ENCODE data around the gene TCF7.

The TCF7 gene

GRCh38 chr5:134113902-134114875, at the start of gene TCF7:
Gene TCF7, plus strand, starts transcription at chr5:134114681. Its CDS starts 226 bp downstream, at chr5:134114907.
- peak; percentile 89 for DNase-seq (ENCODE audit: low spot score)

GRCh38 chr5:134069553-134069952, 44.9 kb upstream of the TCF7 start:
- DNase-seq (ENCODE audit: low spot score): no peak

DNA sequence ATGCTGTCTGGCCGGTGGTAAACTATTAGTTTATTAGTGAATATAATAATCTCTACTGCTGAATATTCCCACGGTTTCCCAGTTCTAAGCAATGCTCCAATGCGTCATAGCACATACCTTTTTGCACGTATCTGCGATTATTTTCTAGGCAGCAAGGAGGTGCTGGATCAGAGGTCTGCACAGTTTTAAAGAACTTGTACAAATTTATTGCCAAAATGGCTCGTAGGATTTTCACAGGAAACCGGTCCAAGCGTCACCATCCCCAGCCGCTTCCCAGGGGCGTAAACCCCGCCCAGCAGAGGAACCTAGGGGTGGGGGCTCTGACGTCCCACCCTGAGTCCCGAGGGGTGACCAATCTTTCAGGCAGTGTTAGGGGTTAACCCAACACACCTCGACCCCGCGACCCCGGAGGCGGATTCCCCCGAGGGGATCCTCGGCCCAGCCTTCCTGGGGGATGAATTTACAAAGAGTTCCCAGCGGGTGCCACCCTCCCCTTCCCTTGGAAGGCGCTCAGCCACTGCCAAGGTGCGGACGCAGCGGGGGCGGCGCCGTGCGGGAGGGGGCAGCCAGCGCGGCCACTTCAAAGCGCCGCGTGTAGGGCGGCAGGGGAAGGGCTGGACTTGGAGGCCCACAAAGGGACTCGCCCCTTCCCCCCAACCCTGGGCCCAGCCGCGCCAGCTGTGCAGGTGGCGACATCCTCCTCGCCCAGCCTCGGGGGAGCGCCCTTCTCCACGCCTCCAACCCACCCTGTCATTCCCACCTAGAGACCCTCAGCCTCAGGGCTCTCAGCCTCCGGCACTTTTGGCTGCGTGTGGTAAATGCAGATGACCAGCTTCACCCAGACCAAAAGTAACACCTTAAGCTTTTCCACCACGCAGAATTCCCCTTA, 43.5 kb upstream of the TCF7 start:
- no peak for DNase-seq (ENCODE audit: low spot score)

DNA sequence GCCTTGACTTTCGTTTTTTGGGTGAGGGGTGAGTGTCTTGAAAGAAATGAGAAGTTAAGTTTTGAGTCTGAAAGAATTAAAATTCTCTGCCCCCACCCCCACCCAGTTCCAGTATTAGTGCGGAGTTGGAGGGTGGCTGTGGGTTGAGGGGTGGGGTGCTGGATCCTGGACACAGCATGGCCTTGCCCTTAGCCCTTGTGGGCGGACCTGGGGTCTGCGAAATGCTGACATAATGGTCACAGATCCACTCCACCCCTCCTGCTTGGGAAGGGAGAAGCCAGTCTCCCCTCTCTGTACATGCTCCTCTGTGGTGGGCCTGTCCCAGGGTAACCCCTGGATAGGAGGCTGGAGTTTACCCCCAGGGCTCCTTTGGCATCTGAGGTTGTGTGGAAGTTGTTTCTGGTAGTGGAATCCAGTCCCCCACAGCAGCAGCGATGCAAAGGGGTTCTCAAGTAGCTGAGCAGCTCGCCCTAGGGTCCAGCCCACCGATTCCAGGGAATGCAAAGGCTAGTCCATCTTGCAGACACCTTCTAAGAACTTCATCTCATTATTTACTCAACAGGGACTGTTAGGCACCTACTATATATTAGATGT, 42.8 kb upstream of the TCF7 start:
- no peak for DNase-seq (ENCODE audit: low spot score)

GRCh38 chr5:134072471-134073210, 41.8 kb upstream of the TCF7 start:
- no peak for DNase-seq (ENCODE audit: low spot score)

GRCh38 chr5:134073404-134073803, 41.1 kb upstream of the TCF7 start:
- DNase-seq (ENCODE audit: low spot score): no peak

DNA sequence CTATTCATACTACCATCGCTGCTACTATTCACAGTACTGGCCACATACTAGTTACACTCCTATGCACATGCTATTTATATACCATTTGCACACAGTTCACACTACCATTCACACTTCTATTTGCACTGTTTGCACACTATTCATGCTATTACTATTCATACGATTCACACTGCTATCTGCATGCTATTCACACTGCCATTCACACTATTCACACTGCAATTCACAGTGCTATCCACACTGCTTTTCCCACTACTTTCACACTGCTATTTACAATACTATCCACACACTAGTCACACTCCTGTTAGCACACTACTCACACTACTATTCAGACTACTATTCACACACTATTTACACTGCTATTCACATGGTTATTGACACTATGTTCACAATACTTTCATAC, 39.4 kb upstream of the TCF7 start:
- no peak for DNase-seq (ENCODE audit: low spot score)

GRCh38 chr5:134077926-134078580, 36.4 kb upstream of the TCF7 start:
- no peak for DNase-seq (ENCODE audit: low spot score)

- DNase-seq (ENCODE audit: low spot score): no peak
Observed at GRCh38 chr5:134079748-134080581, 34.5 kb upstream of the TCF7 start.

DNA sequence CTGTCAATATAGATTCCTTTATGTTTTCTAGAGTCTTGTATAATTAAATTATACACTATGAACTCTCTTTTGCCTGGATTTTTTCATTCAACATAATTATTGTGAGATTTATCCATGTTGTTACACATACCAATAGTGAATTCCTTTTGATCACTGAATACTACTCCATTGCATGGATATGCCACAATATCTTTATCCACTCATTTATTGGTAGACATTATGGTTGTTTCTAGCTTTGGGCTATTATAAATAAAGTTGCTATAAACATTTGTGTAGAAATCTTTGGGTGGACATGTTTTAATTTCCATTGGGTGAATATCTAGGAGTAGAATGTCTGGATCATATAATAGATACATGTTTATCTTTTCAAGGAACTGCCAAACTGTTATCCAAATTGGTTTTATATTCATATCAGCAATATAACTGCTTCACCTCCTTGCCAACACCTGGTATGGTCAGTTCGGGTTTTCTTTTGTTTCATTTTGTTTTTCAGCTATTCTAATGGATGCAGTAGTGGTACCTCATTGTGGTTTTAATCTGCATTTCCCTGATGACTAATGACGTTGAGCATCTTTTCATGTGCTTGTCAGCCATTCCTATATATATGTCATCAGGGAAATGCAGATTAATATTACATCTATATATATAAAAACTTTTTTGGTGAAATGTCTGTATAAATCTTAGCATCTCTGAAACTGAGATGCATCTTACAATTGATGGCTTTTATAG, 32.1 kb upstream of the TCF7 start:
- no peak for DNase-seq (ENCODE audit: low spot score)

DNA sequence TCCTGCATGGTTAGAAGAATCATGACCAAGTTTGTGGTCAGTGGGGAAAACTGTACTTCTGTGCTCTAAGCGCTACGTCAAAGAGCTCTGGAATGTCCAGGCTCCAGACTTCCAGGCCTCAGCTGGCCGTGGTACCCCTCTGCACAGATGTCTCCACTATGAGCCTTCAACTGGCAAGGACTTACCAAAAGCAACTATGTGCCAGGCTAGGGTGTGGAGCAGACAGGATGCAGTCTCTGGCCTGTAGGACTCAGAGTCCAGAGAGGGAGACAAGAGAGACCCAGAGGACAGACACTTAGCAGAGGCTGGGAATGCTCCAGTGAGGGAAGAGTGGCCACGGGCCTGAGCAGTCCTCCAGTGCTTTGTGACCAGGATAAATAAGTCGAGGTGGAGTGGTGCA, 31.0 kb upstream of the TCF7 start:
- DNase-seq (ENCODE audit: low spot score): no peak

DNA sequence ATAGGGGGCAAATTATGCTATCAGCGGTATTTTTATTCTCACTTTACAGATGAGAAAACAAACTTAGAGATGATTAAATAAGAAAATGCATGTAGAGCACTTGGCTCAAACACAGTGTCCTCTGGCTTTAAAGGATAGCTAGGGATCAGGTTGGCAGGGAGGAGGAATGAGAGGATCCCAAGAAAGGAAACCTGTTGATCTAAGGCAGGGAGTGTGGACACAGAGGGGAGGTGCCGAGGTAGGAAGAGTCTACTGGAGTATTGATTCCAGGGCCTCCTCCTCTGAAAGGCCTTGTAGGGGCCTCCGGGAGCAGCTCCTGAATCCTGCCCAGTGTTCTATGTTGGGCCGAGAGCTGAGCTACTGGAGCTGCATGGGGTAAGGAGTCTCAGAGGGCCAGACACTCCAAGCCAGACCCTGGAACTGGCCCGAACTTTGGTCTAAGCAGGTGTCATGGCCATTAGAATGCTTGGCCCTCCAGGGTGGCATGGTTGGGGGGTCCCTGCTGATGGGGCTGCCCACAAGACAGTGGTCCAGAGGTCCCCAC, 30.4 kb upstream of the TCF7 start:
- no peak for DNase-seq (ENCODE audit: low spot score)

DNA sequence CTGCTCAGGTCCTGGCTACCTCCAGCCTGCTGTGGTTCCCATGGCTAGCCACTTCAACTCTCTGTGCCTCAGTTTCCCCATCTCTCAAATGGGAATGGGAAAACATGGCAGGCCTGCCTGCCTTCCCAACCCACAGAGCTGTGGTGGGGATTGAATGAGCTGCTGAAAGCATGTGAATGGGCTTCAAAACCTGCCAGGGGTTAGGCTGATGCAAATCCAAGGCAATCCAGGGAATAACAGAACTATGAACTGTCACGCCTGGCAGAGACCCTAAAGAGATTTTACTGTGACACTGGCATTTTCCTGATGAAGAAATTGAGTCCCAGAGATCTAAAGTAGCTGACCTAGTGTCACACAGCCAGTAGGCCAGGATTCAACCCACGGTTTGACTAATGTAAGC, 29.9 kb upstream of the TCF7 start:
- no peak for DNase-seq (ENCODE audit: low spot score)

DNA sequence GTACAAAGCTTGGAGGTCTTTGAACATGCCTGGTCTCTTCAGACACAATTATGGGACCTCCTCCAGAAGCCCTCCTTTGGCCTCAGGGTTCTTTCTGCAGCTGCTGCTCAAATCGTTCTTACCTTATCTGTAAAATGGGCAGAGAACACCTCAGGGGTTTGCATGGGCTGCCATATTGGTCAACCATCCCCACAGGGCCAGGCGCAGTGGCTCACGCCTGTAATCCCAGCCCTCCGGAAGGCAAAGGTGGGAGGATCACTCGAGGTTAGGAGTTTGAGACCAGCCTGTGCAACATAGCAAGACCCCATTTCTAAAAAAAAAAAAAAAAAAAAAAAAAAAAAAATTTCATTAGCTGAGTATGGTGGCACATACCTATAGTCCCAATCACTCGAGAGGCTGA, 29.1 kb upstream of the TCF7 start:
- no peak for DNase-seq (ENCODE audit: low spot score)

DNA sequence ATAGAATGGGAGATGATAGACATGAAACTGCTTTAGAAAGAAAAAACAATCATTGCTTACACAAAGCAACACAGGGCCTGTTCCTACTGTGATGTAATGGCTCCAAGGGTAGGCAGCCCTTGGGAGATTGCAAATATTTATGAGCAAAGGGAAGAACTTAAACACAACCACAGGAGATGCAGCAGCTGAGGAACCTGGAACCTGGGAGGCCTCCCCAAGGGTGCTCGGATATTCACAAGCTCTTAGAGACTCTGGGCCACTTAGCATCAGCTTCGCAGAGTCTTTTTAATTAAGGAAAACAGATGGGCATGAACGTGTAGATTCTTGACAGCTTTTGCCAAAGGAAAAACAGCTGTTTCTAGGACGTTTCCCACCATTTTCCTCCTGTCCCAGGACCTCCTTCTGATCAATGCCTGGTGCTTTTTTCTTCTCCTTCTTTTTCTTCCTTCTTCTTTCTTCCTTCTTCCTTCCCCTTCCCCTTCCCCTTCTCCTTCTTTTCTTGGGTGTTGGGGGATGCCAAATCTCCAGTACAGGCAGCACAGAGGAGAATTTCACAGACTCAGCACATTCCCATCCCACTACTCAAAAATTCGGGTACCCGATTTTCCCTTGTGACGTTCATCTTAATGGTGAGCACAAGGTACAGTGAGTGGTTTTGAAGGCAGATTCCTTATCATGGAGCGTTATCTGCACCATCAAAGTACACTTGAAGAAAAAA, 28.1 kb upstream of the TCF7 start:
- no peak for DNase-seq (ENCODE audit: low spot score)

- no peak for DNase-seq (ENCODE audit: low spot score)
Observed at GRCh38 chr5:134086943-134087305, 27.6 kb upstream of the TCF7 start.

GRCh38 chr5:134088291-134088690, 26.2 kb upstream of the TCF7 start:
- no peak for DNase-seq (ENCODE audit: low spot score)

DNA sequence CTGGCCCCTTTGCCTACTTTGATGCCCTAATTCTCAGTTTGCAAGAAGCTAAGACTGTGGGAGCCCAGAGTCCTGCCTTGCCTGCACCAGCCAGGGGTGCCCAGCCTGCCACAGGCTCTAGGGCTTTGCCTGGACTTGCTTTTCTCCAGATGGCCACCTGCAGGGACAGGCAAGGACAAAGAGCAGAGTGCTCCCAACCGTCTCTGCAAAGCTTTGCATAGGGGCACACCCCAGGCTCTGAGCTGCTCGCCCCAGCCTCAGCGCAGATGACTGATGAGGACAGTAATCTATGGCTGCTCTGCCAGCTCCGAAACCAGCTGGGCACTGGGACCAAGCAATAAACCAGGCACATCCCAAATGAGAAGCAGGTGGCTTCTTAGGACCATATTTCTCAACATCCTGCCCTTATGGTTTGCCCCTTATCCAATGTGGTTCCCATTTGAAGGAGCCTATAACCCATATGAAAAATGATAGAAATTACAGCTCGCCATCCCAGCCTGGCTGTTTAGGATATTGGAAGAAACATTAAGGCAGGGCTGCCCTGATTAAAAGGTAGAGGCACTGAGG, 25.4 kb upstream of the TCF7 start:
- DNase-seq (ENCODE audit: low spot score): no peak

Data from HuH-7 (cell line).